Epidermal melanocyte (primary cell): ENCODE data around the gene SLC27A6.
"Not testable (repeated sequence)": the region's sequence is repeated elsewhere in the genome, so short reads cannot be mapped to it uniquely, and the experiment has no call there.

Experiments
- DNase-seq: peaks from one replicate; pipeline ENCODE4 v3.0.0; 2011; ENCODE audit warnings: low spot score; ENCODE audit not compliant: insufficient read length

The SLC27A6 gene

DNA sequence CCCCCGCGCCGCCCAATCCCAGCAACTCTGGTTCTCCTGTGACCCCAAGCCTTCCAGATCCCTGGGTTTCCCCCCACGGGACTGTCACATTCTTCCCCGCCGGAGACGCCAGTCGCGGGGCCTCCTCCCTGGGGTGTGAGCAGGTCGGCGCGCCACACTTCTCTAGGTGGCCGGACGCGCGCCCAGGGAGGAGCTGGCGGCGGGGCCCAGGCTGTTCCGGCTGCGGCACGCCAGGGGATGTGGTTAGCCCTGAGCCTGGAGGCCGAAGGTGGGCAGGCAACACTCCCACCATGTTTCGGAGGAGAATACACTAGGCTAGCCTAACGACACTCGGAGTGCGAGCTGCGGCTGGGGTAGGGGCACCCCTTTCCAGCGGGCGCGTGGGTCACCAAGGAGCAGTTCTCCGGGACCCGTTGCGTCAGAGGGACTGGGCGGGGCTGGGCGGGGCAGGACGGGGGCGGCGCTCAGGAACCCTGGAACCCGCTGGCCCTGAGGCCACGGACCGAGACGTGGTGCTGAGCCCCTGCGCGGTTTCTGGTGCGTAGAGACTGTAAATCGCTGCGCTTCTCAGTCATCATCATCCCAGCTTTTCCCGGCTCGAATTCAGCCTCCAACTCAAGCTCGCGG is at the start of gene SLC27A6:
Gene SLC27A6 (plus strand): TSS at position 478 of the 627 bp plus-strand sequence. CDS start 650 bp downstream, outside the sequence.
- DNase-seq = no peak

GRCh38 chr5:128919542-128919941 is 45.7 kb upstream of the SLC27A6 start:
- DNase-seq = no peak

DNA sequence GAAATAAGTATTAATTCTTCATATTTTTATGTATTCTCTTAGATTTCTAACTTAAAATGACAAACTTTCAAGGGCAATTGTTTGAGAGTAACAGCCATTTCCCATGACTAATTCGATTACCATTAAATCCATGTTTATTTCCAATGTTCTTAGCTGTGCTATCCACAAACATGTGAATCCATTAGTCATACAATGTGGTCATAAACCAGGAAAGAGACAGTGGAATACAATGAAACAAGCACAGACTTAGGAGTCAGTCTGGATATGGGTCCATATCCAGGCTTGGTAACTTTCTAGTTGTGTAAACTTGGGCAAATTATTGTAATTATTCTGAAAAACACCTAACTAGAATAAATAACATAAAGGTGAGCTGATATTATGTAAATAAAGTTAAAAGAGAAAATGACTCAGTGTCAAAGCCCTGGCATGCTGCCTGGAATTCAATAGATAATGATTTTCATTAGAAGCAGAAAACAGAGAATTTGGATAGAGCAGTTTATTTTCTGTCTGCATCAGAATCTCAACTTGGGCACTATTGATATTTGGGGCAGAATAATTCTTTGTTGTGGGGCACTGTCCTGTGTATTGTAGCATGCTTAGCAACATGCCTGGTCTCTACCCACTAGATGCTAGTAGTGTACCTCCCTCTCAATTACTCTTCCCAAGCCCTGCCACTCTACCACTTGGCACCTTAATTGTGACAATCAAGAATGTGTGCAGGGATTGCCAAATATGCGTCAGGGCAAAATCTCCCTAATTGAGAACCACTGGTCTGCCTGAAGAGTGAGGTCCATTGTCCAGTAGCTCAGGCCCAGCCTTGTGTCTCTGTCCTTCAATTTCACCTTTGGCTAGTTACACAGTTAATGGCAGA is 44.7 kb upstream of the SLC27A6 start:
- no peak for DNase-seq

GRCh38 chr5:128924299-128924698 is 41.0 kb upstream of the SLC27A6 start:
- DNase-seq = no peak

GRCh38 chr5:128925973-128926372 is 39.3 kb upstream of the SLC27A6 start:
- no peak for DNase-seq

GRCh38 chr5:128927644-128928043 is 37.6 kb upstream of the SLC27A6 start:
- no peak for DNase-seq

- DNase-seq = not testable (repeated sequence)
Observed at GRCh38 chr5:128932232-128932631, 33.1 kb upstream of the SLC27A6 start.

- not testable (repeated sequence) for DNase-seq
Observed at GRCh38 chr5:128943100-128943499, 22.2 kb upstream of the SLC27A6 start.

DNA sequence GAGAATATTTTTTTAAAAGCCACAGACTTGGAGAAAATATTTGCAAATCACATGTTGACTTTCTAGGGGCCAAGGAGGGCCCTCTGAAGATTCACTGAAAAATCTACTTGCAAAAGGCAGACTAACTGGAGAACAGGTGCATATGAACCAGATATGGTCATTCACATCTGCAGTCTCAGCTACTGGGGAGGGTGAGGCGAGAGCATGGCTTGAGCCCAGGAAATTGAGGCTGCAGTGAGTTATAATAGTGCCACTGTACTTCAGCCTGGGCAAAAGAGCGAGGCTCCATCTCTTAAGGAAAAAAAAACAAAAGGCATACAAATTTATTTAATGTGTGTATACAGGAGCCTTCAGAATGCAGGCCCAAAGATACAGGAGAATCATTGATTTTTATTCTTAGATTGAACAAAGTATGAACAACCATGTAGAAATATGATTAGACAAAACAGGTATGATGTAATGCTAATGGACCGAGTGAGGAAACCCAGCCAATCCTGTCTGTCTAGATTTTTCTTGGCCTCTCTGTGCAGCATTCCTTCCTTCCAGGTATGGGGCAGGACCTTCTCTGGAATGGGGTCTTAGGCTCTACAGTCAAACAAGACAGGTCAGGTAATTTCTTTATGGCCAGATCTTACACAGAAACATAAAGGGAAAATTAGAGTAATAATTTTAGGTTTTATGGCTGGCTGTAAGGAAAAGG is 15.3 kb upstream of the SLC27A6 start:
- no peak for DNase-seq

- DNase-seq = not testable (repeated sequence)
Observed at GRCh38 chr5:128951301-128951700, 14.0 kb upstream of the SLC27A6 start.

DNA sequence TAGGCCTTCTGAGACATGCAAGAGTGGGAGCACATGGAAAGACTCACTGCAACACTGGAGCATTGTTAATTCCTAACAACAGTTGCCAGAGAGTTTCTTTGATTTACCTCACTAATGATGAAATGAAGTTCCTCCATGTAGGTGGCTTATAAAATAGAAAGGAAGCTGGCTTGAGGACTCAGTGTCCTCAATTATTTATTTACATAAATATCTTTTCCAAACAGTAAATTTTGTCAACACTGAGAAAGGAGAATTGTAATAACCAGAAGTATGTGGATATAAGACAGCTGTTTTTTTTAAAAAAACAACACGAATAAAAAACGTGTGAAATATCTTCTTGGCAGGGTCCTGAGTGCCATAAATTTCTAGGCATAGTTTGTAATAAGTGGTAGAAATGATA is 9.1 kb upstream of the SLC27A6 start:
- DNase-seq = no peak

DNA sequence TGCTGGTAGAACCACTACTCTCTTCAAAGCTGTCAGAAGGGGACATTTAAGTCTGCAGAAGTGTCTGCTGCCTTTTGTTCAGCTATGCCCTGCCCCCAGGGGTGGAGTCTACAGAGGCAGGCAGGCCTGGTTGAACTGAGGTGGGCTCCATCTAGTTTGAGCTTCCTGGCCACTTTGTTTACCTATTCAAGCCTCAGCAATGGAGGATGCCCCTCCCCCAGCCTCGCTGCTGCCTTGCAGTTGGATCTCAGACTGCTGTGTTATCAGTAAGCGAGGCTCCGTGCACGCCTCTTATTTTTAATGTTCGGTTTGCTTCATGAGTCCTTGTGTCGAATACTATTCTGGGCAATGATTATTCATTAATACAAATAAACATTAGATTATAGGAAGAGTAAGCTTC is 3.1 kb upstream of the SLC27A6 start:
- no peak for DNase-seq

GRCh38 chr5:128965638-128966302 is 482 bp downstream of the SLC27A6 start:
- no peak for DNase-seq

DNA sequence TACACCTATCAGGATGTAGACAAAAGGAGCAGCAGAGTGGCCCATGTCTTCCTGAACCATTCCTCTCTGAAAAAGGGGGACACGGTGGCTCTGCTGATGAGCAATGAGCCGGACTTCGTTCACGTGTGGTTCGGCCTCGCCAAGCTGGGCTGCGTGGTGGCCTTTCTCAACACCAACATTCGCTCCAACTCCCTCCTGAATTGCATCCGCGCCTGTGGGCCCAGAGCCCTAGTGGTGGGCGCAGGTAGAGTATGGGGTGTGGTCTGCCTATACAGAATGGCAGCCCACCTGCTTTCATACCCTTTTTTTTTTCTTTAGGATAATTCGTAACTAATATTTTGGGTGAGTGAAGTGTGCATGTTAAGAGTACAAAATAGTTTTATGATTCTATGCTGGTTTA is 1.1 kb downstream of the SLC27A6 start:
- no peak for DNase-seq

DNA sequence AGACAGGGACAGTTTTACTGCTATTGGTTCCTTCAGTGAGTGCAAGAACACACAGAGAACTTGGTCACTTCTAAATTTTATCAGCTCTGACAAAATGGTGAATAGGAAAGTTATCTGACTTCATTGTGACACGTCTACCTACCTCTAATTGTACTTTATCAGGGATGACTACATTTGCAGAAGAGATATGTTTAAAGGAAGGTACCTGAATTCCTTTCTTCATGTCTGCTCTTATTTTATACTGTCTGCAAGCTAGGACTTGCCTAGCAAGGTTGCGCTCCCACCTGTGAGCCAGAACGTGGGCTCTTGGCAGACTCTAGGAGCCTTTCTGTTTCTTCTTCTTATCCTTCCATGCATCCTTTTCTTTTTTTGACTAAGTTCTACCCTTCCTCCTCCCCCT is 1.6 kb downstream of the SLC27A6 start:
- DNase-seq = no peak

DNA sequence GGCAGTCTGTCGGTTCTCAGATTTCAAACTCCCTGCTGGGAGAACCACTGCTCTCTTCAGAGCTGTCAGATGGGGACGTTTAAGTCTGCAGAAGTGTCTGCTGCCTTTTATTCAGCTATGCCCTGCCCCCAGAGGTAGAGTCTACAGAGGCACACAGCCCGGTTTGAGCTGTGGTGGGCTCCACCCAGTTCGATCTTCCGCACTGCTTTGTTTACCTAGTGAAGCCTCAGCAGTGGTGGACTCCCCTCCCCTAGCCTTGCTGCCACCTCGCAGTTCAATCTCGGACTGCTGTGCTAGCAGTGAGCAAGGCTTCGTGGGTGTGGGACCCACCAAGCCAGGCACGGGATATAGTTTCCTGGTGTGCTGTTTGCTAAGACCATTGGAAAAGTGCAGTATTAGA is 8.0 kb downstream of the SLC27A6 start:
- no peak for DNase-seq

- DNase-seq = no peak
Observed at GRCh38 chr5:128974567-128974966, 9.3 kb downstream of the SLC27A6 start.

- no peak for DNase-seq
Observed at GRCh38 chr5:128979761-128980160, 14.5 kb downstream of the SLC27A6 start.

DNA sequence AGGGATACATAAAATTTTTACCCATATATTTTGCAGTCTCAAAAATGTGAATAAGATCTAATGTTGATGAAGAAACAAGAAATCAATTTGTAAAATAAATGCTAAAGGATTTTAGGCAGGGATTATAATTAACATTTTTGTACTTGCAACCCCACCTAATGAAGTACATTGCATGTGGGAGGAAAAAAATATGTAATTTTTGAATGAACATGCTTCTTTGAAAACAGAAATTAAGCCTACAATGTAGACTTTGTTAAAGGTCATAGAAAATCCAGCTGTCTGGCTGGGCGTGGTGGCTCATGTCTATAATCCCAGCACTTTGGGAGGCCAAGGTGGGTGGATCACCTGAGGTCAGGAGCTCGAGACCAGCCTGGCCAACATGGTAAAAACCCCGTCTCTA is 15.6 kb downstream of the SLC27A6 start:
- DNase-seq = no peak

DNA sequence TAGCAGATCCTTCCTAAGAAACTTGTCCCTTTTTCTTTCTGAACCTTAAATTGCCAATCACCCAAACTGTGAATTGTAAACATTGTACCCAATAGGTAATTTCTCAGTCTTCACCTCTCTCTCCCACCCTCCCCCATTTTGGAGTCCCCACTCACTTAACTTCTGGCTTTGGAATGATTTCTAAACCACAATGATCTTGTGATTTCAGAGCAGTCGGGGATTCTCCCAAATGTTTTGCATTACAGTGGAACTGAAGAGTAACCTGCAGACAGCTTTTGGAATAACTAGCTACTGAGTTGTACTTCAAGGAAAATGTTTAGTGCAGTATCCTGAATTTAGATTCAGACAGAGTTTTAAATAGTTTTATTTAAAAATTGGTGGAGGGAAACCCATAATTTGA is 19.2 kb downstream of the SLC27A6 start:
- DNase-seq = no peak

DNA sequence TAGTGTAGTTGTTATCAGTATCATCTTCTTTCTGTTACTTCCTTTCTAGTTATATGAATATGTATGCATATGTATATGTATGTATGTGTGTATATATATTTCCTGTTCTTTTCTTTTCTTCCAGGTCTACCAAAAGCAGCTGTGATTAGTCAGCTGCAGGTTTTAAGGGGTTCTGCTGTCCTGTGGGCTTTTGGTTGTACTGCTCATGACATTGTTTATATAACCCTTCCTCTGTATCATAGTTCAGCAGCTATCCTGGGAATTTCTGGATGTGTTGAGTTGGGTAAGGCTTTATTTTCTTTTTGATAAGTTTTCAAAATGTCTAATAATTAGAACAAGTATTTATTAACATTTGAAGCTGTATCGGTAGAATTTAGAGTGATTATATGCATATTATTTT is 23.2 kb downstream of the SLC27A6 start:
- no peak for DNase-seq
